ENCODE measurements around the gene PINLYP. TPM values are rescaled to one million over a fixed set of nuclear protein-coding genes. Genes with fewer than 3 reads are reported as not detected.
"Not testable (repeated sequence)": the region's sequence is repeated elsewhere in the genome, so short reads cannot be mapped to it uniquely, and the experiment has no call there.

Gene PINLYP
- total RNA-seq, 4 donors from 2014 or later: 4.7 to 22.1 (median 10.9) TPM

- H3K27ac ChIP-seq: no peak overlapping the region
- DNase-seq (ENCODE audit: low spot score in 2 of 2): no peak
- WGBS: 85% methylated on average over 5 of the region's 5 CpGs
- no peaks in the 10 kb centered on the region for H3K4me1 ChIP-seq
- H3K27me3 ChIP-seq: no peaks in the 10 kb centered on the region
- H3K9me3 ChIP-seq: no peaks in the 10 kb centered on the region
- TF ChIP-seq POLR2A (IDR thresholded peaks at IDR 0.05): no peak
- TF ChIP-seq, protein P1, sequence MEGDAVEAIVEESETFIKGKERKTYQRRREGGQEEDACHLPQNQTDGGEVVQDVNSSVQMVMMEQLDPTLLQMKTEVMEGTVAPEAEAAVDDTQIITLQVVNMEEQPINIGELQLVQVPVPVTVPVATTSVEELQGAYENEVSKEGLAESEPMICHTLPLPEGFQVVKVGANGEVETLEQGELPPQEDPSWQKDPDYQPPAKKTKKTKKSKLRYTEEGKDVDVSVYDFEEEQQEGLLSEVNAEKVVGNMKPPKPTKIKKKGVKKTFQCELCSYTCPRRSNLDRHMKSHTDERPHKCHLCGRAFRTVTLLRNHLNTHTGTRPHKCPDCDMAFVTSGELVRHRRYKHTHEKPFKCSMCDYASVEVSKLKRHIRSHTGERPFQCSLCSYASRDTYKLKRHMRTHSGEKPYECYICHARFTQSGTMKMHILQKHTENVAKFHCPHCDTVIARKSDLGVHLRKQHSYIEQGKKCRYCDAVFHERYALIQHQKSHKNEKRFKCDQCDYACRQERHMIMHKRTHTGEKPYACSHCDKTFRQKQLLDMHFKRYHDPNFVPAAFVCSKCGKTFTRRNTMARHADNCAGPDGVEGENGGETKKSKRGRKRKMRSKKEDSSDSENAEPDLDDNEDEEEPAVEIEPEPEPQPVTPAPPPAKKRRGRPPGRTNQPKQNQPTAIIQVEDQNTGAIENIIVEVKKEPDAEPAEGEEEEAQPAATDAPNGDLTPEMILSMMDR (IDR thresholded peaks at IDR 0.05): no peak
- no peak for TF ChIP-seq POLR2AphosphoS5 (IDR thresholded peaks at IDR 0.05)
- TF ChIP-seq EP300 (IDR thresholded peaks at IDR 0.05): no peak
- no peak overlapping the region for H3K4me3 ChIP-seq
- peaks cover 78% of the 10 kb centered on the region for H3K36me3 ChIP-seq
Observed at GRCh38 chr19:43545276-43545675, 30.3 kb upstream of the PINLYP start.

- peaks cover 78% of the 10 kb centered on the region for H3K36me3 ChIP-seq
- no peaks in the 10 kb centered on the region for H3K4me1 ChIP-seq
- no peaks in the 10 kb centered on the region for H3K9me3 ChIP-seq
- WGBS: 100% methylated on average over 1 of the region's 2 CpGs
- no peaks in the 10 kb centered on the region for H3K27me3 ChIP-seq
- H3K4me3 ChIP-seq: no peak overlapping the region
- no peak for TF ChIP-seq EP300 (IDR thresholded peaks at IDR 0.05)
- no peak for TF ChIP-seq POLR2AphosphoS5 (IDR thresholded peaks at IDR 0.05)
- TF ChIP-seq, protein P1 (IDR thresholded peaks at IDR 0.05): no peak
- TF ChIP-seq POLR2A (IDR thresholded peaks at IDR 0.05): no peak
- no peak overlapping the region for H3K27ac ChIP-seq
- no peak for DNase-seq (ENCODE audit: low spot score in 2 of 2)
Observed at GRCh38 chr19:43545981-43546380, 29.6 kb upstream of the PINLYP start.

- no peak for TF ChIP-seq EP300 (IDR thresholded peaks at IDR 0.05)
- TF ChIP-seq POLR2AphosphoS5 (IDR thresholded peaks at IDR 0.05): no peak
- no peak for TF ChIP-seq POLR2A (IDR thresholded peaks at IDR 0.05)
- TF ChIP-seq, protein P1 (IDR thresholded peaks at IDR 0.05): no peak
- no peak for DNase-seq (ENCODE audit: low spot score in 2 of 2)
- peaks cover 78% of the 10 kb centered on the region for H3K36me3 ChIP-seq
Observed at GRCh38 chr19:43546581-43546980, 29.0 kb upstream of the PINLYP start.

GRCh38 chr19:43547926-43548325, 27.7 kb upstream of the PINLYP start:
- H3K4me3 ChIP-seq: not testable (repeated sequence)
- WGBS: 69% methylated on average over 12 of the region's 24 CpGs
- H3K36me3 ChIP-seq: peaks cover 78% of the 10 kb centered on the region

More at GRCh38 chr19:43546581-43546980, 29.0 kb upstream of the PINLYP start:
- no peaks in the 10 kb centered on the region for H3K4me1 ChIP-seq
- H3K27me3 ChIP-seq: no peaks in the 10 kb centered on the region
- H3K4me3 ChIP-seq: no peak overlapping the region
- no peaks in the 10 kb centered on the region for H3K9me3 ChIP-seq
- 96% methylated on average over 3 of the region's 3 CpGs for WGBS
- no peak overlapping the region for H3K27ac ChIP-seq

GRCh38 chr19:43548706-43549105, 26.9 kb upstream of the PINLYP start:
- Histone ChIP-seq H3K27ac (no peak overlapping the region), H3K36me3 (peaks cover 78% of the 10 kb centered on the region), H3K4me3 (no peak overlapping the region), H3K9me3 (no peaks in the 10 kb centered on the region), H3K27me3 (no peaks in the 10 kb centered on the region), H3K4me1 (no peaks in the 10 kb centered on the region)
- no peak for TF ChIP-seq POLR2A (IDR thresholded peaks at IDR 0.05)
- no peak for TF ChIP-seq EP300 (IDR thresholded peaks at IDR 0.05)
- TF ChIP-seq, protein P1 (IDR thresholded peaks at IDR 0.05): no peak
- no peak for TF ChIP-seq POLR2AphosphoS5 (IDR thresholded peaks at IDR 0.05)
- 76% methylated on average over 2 of the region's 2 CpGs for WGBS
- no peak for DNase-seq (ENCODE audit: low spot score in 2 of 2)

More at GRCh38 chr19:43547926-43548325, 27.7 kb upstream of the PINLYP start:
- H3K4me1 ChIP-seq; DNase-seq (ENCODE audit: low spot score in 2 of 2); H3K27me3 ChIP-seq; H3K27ac ChIP-seq; H3K9me3 ChIP-seq: not testable (repeated sequence)
